Activated CD4-positive, alpha-beta memory T cell treated with anti-CD3 and anti-CD28 coated beads, Interleukin-2, amount 10 ng/mL, durations not matched to agents 7 days and 5 days (primary cell): ENCODE measurements around the gene IL12A. TPM values are rescaled to one million over a fixed set of nuclear protein-coding genes. Genes with fewer than 3 reads are reported as not detected.

Source experiments
- total RNA-seq, 2 experiments: library from RNA; stranded (reverse); gene quantifications; one replicate each; pipeline ENCODE4 v1.2.3, GENCODE V29; 2021

IL12A gene
- total RNA-seq, 2 experiments from 2014 or later = 0.55 to 1.4 TPM

Other genes with a start within 250 kb of the IL12A start
- gene SCHIP1, start 149.0 kb upstream of the IL12A start, total RNA-seq = under 1 TPM in 1 of 2 experiments, not detected in 1; 0.43 TPM
- under 1 TPM; 0.15 TPM for gene C3orf80, start 236.6 kb downstream of the IL12A start, total RNA-seq